GM18909 (cell line): ENCODE measurements around the gene LRSAM1.

ENCODE experiments used
- ATAC-seq: cut with Tn5 transposase; IDR thresholded peaks from one replicate; pipeline ENCODE4 v1.9.1; 2021; ENCODE audit warnings: mild to moderate bottlenecking; ENCODE audit not compliant: unreplicated experiment, poor library complexity

LRSAM1 gene

GRCh38 chr9:127543973-127544533, 92.7 kb downstream of the LRSAM1 start:
- ATAC-seq: no peak

GRCh38 chr9:127545196-127546124, 94.2 kb downstream of the LRSAM1 start:
- peak; percentile 70 for ATAC-seq

GRCh38 chr9:127546125-127546832, 95.0 kb downstream of the LRSAM1 start:
- no peak for ATAC-seq

- ATAC-seq: no peak
Observed at GRCh38 chr9:127548352-127548881, 97.1 kb downstream of the LRSAM1 start.

- ATAC-seq: no peak
Observed at GRCh38 chr9:127549218-127549617, 97.9 kb downstream of the LRSAM1 start.

- no peak for ATAC-seq
Observed at GRCh38 chr9:127549751-127550150, 98.4 kb downstream of the LRSAM1 start.

- no peak for ATAC-seq
Observed at GRCh38 chr9:127550282-127550681, 99.0 kb downstream of the LRSAM1 start.

GRCh38 chr9:127550751-127551150, 99.4 kb downstream of the LRSAM1 start:
- no peak for ATAC-seq
